DND-41 (cell line): Measurements from ENCODE around the gene NAXD.

Experiments
- CTCF ChIP-seq: IDR thresholded peaks from 2 replicates; pipeline ENCODE4 v1.5.1; 2012; ENCODE audit warnings: borderline replicate concordance, low read length, moderate library complexity, mild to moderate bottlenecking; ENCODE audit not compliant: poor library complexity, severe bottlenecking; ENCODE audit errors: extremely low read depth
- EZH2 ChIP-seq: IDR thresholded peaks from 3 replicates; pipeline ENCODE4 v1.6.1; 2012; ENCODE audit warnings: borderline replicate concordance, low read depth, mild to moderate bottlenecking, moderate library complexity, low read length, inconsistent platforms; ENCODE audit not compliant: severe bottlenecking

DNA sequence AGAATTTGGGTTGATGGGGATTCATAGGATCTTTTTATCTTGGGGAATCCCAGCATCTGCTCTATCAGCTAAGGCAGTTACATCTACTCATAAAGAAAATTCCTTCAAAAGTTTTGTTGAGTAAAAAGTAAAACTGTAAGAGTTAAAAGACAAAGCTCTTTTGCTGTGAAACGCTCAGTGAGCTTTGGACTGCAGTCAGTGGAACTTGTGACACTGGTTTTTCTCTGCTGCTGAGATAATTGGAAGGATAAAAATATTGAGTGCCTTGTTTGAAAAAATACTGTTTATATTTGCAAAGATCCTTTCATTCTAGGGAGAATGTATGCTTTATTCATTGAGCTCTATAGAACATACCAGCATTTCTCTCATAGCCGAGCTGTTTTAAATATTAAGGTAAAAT is 5.3 kb downstream of the NAXD start:
- TF ChIP-seq EZH2 (no peak), CTCF (no peak)
